ENCODE results near the gene CREB5.
"Not testable (repeated sequence)": the region's sequence is repeated elsewhere in the genome, so short reads cannot be mapped to it uniquely, and the experiment has no call there.

The CREB5 gene

DNA sequence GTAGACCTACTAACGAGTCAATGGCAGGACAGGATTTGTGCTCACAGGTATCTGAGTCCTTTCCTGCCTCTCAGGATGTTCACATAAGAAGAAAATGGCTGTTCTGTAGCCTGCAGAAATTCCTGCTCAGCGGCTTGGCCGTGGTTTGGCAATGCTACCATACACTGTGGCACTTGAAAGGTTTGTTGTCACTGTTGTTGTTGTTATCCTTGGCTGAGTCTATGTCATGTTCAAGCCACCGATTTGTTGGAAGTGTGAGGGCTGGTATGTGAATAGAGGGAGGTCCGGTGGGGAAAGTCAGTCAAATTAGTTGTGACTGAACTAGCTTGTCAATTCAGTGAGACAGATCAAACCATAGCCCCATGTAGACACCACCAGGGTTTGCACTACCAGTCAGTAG lies 345.9 kb downstream of the CREB5 start:
- DNase-seq = no peak

- DNase-seq = no peak
Observed at GRCh38 chr7:28759475-28759971, 347.2 kb downstream of the CREB5 start.

GRCh38 chr7:28761505-28761904 lies 349.2 kb downstream of the CREB5 start:
- DNase-seq = no peak

GRCh38 chr7:28762651-28763050 lies 350.3 kb downstream of the CREB5 start:
- no peak for DNase-seq

DNA sequence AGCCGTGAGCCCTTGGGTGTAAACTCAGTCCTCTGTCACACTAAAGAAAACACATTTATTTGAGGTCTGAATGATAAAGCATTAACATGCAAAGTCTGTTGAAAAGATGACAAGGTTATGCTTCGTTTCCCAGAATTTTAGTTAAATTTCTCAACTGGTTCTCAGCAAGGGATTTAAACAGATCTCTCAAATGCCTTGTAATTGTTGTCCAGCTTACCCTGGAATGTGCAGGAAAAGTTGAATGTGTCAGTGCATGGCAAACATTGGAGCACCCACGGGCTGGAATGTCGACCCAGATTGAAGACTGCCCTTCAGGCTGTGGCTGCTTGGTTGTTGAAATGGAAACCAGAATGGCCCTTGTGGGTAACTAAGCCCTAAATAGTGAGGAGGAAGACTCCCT lies 354.0 kb downstream of the CREB5 start:
- no peak for DNase-seq

- DNase-seq = no peak
Observed at GRCh38 chr7:28767356-28767755, 355.0 kb downstream of the CREB5 start.

GRCh38 chr7:28768577-28769147 lies 356.3 kb downstream of the CREB5 start:
- DNase-seq = no peak

- no peak for DNase-seq
Observed at GRCh38 chr7:28771906-28772622, 359.7 kb downstream of the CREB5 start.

DNA sequence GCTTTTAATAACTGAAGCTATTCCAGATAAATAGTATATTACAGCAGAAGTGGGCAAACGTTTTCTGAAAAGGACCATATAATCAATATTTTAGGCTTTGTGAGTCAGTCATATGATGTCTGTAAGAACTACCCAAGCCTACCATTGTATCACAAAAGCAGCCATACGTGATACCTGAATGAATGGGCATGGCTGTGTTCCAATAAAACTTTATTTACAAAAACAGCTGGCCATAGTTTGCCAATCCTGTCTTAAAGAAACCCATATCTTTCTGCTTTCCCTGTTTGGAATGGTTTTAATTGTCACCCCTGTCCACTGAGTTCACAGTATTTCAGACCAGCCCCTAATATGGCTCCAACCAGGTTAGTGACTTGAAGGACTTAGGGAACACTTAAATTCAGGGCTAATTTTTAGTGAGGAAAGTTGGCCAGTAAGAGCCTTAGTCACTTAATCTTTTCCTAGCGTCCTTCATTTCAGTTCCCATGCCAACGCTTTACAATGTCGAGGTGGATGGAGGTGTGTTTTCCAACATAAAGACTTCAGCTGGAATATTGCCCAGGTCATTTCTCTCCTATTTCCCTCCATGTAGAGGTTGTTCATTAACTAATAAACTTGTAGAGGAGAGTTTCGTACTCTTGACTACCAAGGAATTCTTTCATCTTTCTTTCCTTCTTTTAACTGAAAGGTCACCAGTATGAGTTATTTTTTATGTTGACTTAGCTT lies 361.3 kb downstream of the CREB5 start:
- DNase-seq = no peak

DNA sequence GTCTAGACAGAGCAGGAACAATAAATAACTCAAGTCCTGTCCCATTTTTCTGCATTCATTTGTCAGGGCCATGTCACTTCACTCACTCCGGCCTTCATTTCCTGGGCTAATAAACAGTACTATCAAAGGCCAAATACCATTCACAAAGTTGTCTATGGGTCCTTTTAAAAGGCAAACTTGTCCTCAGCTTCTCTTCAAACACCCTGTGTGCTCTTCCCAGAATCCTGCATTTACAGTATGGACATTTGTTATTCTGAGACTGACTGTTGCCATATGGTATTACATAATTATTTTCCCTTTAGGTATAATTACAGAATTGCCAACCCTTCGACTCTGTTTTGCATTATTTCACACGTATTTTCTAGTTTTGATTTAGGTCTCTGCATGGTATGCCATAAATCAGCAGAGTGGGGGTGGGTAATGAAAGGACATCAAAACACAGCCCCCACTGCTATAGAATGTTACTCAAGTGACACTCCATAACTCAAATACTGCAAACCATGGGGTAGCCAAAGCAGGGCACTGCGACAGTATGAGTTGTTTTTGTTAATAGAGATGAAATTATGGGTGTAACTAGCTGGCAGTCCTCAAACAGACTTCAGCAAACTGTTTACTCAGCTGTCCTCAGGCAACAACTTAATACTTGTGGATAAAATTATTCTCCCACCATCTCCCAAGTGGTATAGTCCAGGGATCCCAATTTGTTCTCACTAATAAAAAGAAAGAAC lies 362.1 kb downstream of the CREB5 start:
- DNase-seq = no peak

DNA sequence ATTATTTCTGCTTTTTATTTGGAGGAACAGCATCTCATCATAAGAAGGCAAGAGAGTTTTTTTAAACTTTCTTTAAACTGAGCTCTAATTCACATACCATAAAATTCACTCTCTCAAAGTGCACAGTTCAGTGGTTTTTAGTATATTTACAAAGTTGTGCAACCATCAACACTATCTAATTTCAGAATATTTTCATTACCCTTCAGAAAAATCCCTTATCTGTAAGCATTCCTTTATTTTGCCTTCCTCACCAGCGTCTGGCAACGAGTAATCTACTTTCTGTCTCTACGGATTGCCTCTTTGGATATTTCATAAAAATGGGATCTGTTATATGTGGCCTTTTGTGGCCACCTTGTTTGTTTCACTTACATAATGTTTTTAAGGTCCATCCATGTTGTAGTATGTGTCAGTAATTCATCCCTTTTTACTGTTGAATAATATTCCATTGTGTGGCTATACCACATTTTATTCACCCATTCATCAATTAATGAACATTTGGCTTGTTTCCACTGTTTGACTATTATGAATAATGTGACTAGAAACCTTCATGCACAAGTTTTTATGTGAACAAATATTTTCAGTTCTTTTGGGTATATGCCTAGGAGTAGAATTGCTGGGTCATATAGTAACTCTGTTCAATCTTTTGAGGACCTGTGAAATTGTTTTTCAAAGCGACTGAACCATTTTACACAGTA lies 364.3 kb downstream of the CREB5 start:
- DNase-seq = no peak

DNA sequence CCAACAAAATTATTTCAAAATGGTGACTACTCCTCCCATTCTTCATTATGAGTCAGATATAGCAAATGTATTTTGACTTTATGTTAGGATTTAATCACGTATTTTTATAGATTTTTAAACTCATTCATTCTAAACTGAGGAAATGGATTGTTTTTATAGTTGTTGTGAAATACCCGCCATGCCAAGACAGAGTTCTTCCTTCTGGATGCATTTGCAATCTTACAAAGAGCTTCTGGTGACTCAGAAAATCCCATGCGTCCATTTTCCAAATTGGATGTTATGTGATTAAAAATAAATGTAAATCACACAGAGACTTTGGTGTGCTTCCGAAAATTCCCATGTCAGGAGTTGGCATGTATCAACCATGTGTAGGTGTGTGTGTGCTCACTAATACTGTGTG lies 366.5 kb downstream of the CREB5 start:
- no peak for DNase-seq

- no peak for DNase-seq
Observed at GRCh38 chr7:28779954-28780353, 367.6 kb downstream of the CREB5 start.

GRCh38 chr7:28782362-28782761 lies 370.0 kb downstream of the CREB5 start:
- DNase-seq = no peak

GRCh38 chr7:28784171-28784902 lies 372.0 kb downstream of the CREB5 start:
- no peak for DNase-seq

DNA sequence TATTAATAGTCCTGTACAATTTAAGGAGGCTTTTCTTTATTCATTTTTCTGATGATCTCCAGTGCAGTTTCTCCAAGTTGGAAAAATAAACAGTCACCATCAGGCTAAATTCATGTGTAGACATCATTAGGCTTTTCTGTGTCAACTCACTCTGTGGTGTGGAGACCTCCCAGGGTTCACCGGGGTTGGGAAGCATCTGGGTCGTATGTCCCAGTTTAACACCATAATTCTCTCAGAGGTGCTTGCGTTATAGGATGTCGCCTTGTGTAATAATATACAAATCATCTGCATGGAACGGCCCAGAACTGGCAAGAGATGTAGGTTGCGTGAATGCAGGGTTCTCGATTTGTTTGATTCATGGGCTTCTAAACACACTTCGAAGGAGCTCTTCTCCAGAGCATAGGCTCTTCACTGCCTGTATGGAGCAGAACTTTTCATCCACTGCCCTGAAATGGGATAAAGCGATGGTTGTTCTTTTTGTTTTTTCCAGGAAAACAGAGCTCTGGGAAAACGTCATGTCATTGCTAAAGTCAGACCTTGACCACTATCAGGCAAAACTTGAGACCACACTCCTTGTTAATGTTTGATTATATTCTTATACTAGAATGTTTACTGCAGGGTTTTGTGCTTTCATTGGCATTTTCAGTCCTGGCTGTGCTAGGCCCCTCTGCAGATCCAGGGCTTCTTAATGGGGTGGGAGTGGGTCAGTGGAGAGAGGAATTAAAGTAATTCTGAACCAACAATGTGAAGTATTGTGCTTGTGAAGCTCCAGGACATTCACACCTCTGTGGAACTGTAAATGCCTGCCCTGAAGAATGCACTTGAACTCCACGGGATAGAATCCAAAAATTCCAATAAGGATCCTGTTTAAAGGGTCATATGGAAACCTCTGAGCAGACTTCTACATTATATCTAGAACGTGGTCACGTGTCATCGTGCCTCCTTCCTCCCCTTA lies 373.0 kb downstream of the CREB5 start:
- no peak for DNase-seq

- DNase-seq = not testable (repeated sequence)
Observed at GRCh38 chr7:28786156-28786555, 373.8 kb downstream of the CREB5 start.

DNA sequence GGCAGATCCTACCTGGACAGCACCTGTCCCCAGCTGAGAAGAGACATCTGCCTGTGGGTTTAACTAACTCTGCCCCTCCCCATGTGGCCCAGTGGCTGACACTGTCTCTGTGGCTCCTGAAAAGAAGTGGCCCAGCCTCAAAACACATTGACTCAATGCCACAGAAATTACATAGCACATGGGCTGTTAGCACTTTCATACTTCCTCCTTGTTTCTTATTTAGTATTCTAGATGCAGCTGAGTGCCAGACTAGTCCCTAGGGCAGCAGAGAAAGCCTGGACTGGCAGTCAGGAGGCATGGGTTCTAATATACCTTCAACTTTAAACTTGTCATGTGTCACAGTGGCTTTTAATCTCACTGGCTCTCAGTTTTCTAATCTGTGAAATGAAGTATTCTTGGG lies 374.8 kb downstream of the CREB5 start:
- no peak for DNase-seq

DNA sequence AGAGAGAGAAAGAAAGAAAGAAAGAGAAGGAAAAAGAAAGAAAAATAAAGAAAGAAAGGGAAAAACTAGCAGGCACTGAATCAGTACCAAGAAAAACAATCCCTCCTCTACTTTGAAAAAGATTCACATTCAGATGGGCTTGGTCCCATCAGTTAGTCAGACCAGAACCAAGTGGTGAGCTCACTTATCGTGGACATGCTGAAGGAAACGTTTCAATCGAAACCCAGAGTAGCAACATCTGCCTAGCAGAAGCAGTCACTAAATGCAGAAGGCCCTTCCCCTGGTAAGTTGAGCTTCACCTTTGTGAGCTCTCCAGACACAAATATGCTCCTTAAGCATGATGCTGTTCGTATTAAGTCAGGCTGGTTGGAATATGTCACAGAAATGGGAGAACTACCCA lies 378.1 kb downstream of the CREB5 start:
- DNase-seq = no peak

- no peak for DNase-seq
Observed at GRCh38 chr7:28792858-28793257, 380.5 kb downstream of the CREB5 start.

Measured in activated CD4-positive, alpha-beta T cell treated with anti-CD3 and anti-CD28 coated beads, Interleukin-2, amount 50 U/mL, for 48 hours (primary cell).